GM19193 (cell line): ENCODE data around the gene COX15.

Source experiments
- POLR2A ChIP-seq: IDR thresholded peaks from 4 replicates; pipeline ENCODE4 v1.6.1; 2011; ENCODE audit not compliant: insufficient read depth, insufficient read length; ENCODE audit errors: extremely low read depth

COX15 gene

DNA sequence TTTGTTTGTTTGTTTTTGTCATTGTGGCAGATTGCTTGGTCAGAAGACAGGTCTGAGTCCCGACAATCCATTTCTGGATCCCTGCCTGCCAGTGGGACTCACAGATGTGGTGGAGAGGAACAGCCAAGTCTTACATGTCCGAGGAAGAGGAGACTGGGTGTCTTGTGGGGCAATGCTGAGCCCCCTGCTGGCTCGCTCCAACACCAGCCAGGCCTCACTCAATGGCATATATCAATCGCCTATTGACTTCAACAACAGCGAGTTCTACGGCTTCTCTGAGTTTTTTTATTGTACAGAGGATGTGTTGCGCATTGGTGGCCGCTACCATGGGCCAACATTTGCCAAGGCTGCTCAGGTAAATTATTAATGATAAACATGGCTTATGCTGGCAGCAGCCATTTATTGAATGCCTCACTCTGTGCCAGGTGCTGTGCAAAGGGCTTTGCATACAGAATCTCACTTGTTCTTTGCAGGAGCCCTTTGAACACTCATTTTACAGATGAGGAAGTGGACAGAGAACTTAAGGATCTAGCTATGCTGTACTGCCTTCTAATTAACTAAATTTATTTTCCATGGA is 33.3 kb downstream of the COX15 start:
- no peak for TF ChIP-seq POLR2A

DNA sequence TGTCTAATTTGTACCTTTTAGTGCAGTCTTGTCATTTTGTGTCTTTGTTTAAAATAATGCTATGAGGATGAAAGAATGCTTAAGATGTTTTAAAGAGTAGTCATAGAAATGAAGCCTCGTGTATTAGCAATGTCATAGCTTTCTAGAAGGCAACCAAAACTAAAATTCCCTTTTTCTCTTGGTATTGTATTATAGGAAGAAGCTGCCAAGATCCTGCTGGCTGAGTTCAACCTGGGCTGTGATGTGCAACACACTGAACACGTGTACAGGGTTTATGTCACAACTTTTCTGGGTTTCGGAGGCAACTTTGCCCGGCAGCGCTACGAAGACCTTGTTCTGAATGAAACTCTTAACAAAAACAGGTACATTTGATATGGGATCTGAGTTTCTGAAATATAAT is 36.2 kb downstream of the COX15 start:
- no peak for TF ChIP-seq POLR2A

DNA sequence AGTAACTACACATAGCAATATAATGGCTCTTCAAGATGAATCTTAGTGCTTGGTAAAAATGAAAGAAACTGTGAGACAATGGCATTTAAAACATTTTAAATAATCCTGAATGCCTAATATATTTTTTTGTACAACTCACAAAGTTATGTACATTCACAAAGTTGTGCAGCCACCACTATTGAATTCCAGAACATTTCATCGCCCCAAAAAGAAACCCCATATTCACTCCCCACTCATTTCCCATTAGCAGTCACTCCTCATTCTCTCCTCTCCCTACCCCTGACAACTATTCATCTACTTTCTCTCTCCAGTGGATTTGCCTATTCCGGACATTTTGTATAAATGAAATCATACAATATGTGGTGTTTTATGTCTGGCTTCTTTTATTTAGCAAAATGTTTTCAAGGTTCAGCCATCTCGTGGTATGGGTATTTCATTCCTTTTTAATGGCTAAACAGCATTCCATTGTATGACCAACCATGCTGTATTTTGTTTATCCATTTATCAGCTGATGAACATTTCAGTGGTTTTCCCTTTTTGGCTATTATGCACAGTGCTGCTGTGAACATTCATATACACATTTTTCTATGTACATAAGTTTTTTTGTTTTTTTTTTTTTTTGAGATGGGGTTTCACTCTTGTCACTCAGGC is 37.9 kb downstream of the COX15 start:
- TF ChIP-seq POLR2A: no peak

DNA sequence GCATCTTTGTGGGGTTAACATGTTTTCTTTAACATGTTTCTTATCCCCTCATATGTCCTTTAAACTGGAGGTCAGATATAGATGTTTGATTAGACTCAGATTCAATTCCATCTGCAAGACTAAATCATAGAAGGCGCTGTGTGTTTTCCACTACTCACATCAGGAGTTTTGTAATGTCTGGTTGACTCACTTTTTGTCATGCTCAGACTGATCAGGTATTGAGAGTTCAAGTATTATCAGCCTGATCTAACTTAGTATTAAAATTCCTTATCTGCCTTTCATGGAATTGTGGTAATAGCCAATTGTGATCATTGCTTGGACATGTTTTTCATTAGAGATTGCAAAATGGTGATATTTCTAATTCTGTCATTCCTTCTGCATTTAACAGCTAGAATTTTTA is 42.5 kb downstream of the COX15 start:
- TF ChIP-seq POLR2A: no peak

DNA sequence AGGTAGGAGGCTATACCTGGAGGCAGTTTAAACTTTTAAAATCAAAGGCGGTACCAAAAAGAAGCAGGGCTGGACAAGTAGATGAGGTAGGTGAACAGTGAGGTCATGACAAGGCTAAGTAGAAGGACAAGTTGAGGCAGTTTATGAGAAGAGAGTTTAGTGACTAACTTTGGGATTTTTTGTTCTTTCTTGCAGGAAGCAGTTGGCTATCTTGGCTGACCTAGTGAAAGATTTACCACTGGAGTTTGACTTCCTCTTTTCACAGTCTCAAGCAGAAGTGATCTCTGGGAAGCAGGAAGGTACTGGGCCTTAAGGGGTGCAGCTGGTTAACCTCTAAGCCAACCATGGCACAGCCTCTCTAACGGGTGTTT is 46.3 kb downstream of the COX15 start:
- no peak for TF ChIP-seq POLR2A

DNA sequence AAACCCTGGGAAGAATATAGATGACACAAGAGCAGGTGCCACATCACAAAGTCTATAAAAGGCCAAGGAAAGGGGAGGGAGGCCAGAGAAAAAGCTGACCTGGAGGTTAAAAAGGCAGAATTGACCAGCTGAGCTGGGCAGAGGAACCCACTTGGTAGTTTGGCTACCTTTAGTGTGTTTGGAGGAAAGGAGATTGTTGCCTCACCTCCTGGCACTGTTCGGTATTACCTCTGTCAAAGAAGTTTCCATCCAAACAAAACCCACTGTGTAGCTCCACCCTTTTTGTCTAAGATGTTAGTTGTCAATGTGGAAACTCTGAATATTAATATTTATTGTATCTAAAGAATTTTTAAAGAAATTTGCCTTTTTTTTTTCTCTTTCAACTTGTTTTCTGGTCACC is 49.2 kb downstream of the COX15 start:
- no peak for TF ChIP-seq POLR2A
